Uterus (tissue), 4 donors: ENCODE measurements around the gene UCKL1. TPM values are rescaled to one million over a fixed set of nuclear protein-coding genes. Genes with fewer than 3 reads are reported as not detected.

Source experiments
- DNase-seq, 2 donors: peaks; one replicate each; pipeline ENCODE4 v3.0.0-alpha.2; 2019 to 2020
- H3K27ac ChIP-seq, 2 donors: fragments of 200-600 bp; sonication (generic); 1 replicate in 1 of 2; 2 replicates in 1 of 2; pipeline ENCODE4 v1.5.1; 2016 to 2018
- H3K27me3 ChIP-seq, 2 donors: fragments of 200-600 bp; sonication (generic); one replicate each; pipeline ENCODE4 v1.5.1; 2018 to 2019; ENCODE audit warnings: control low read depth in 1 of 2
- H3K36me3 ChIP-seq, 2 donors: fragments of 200-600 bp; sonication (generic); one replicate each; pipeline ENCODE4 v1.5.1; 2019; ENCODE audit warnings: control low read depth in 1 of 2
- H3K4me1 ChIP-seq, 2 donors: fragments of 200-600 bp; sonication (generic); one replicate each; pipeline ENCODE4 v1.5.1; 2018 to 2019; ENCODE audit warnings: control low read depth in 1 of 2
- H3K4me3 ChIP-seq, 2 donors: fragments of 200-600 bp; sonication (generic); 1 replicate in 1 of 2; 2 replicates in 1 of 2; pipeline ENCODE4 v1.5.1; 2018 to 2019; ENCODE audit warnings: mild to moderate bottlenecking in 1 of 2
- H3K9me3 ChIP-seq, 2 donors: fragments of 200-600 bp; sonication (generic); one replicate each; pipeline ENCODE4 v1.5.1; 2019; ENCODE audit warnings: control low read depth in 1 of 2
- POLR2A ChIP-seq, 2 donors: fragments of 450-650 bp; IDR thresholded peaks; one replicate each; pipeline ENCODE4 v1.6.1; 2016; ENCODE audit warnings: antibody characterized with exemption in 2 of 2, mild to moderate bottlenecking in 1 of 2, moderate library complexity in 1 of 2
- intact Hi-C: fragments of 100-400 bp; cut with DNase I; formaldehyde crosslinking; loops from one replicate; pipeline ENCODE4 v1.15.1; 2023; ENCODE audit warnings: low total_unique reads
- total RNA-seq, 4 donors: library from RNA; depleted of rRNA in 3 of 4; stranded (reverse); fragments of >200 nt in 3 of 4; gene quantifications; one replicate each; pipeline versions ENCODE4 v1.1.0 to v1.2.4, GENCODE V29; 2014 to 2023
- TF ChIP-seq, protein P1 (sequence below), 4 experiments: fragments of 200-600 bp in 2 of 4; fragments of 450-650 bp in 2 of 4; sonication (generic) in 2 of 4; IDR thresholded peaks; one replicate each; pipeline ENCODE4 v1.5.1; 2016 to 2019; ENCODE audit warnings: antibody characterized with exemption in 4 of 4, mild to moderate bottlenecking in 2 of 4, moderate library complexity in 1 of 4
- donor health status: DM: yes; HTN: yes; CAD: no.

UCKL1 gene
- total RNA-seq, 4 donors from 2014 or later, result 21.8 to 64.6 (median 23.5) TPM

DNA sequence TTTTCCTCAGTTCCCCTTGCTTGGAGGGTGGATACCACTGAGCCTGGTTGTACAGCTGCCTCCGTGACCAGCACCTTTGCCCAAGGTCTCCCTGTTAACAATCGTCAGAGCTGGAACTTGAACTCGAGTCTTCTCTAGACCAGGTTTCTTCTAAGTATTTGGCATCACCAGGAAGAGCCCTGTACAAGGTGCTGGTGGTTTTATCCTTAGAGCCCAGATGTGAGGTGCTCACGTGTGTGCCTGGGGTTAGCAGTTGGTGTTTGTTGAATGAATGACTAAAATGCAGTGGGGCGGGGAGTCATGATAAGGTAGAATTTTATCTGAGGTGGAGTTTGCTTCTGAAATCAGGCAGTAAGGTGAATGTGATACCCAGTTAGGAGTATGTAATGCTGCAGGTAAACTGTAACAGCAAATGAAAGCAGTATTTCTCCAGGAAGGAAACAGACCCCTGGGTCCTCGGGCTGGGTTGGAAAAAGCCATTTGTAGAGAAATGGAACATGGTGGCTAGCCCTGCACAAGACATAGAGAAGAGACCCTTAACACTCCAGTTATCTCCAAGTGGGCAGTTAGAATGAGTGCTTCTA lies 58.1 kb downstream of the UCKL1 start:
- no peaks in the 10 kb centered on the region for H3K36me3 ChIP-seq
- H3K4me3 ChIP-seq, result no peak overlapping the region
- H3K27ac ChIP-seq, result no peak overlapping the region
- no peak for DNase-seq
- no peaks in the 10 kb centered on the region for H3K27me3 ChIP-seq
- intact Hi-C loops, result no loop called here
- H3K9me3 ChIP-seq, result no peaks in the 10 kb centered on the region
- H3K4me1 ChIP-seq, result peaks cover 0 to 16% of the 10 kb centered on the region in 2 donors
- TF ChIP-seq, protein P1, sequence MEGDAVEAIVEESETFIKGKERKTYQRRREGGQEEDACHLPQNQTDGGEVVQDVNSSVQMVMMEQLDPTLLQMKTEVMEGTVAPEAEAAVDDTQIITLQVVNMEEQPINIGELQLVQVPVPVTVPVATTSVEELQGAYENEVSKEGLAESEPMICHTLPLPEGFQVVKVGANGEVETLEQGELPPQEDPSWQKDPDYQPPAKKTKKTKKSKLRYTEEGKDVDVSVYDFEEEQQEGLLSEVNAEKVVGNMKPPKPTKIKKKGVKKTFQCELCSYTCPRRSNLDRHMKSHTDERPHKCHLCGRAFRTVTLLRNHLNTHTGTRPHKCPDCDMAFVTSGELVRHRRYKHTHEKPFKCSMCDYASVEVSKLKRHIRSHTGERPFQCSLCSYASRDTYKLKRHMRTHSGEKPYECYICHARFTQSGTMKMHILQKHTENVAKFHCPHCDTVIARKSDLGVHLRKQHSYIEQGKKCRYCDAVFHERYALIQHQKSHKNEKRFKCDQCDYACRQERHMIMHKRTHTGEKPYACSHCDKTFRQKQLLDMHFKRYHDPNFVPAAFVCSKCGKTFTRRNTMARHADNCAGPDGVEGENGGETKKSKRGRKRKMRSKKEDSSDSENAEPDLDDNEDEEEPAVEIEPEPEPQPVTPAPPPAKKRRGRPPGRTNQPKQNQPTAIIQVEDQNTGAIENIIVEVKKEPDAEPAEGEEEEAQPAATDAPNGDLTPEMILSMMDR (IDR thresholded peaks at IDR 0.05), result no peak
- TF ChIP-seq POLR2A (IDR thresholded peaks at IDR 0.05), result no peak

DNA sequence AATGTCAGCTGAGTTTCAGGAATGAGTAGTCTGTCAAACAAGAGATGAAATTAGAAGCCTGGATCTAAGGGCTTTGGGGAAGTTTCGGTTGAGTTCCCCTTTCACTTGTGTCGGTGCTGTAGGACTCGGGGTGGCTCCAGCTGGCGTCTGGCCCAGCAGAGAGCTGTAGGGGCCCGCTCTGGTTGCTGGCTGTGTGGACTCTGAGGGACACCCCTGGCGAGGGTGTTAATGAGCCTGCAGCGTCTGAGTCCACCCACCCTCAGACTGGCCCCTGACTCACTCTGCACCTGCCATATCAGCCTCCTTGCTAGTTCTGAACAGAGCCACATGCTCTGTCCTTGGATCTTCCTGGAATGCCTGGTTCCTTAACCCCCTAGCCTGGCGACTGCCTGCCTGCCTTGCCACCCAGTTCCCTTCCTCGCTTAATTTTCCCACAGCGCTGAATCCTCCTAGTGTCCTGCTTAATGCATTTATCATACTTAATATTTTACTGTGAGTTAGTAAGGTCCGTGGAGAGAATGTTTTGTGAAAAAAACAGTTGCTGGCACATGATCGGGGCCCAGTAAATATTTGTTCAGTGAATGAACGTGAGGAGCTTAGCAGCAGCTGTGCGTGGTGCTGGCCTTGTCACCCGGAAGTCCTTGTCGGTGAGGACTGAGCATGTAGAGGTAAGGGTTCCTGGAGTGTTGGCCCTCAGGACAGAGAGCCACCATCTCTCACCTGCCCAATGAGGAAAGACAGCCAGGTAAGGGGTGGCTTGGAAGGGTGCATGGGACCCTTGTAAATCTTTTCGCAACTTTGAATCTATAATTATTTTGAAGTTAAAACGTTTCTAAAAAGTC lies 59.7 kb downstream of the UCKL1 start:
- no peak for TF ChIP-seq POLR2A (IDR thresholded peaks at IDR 0.05)
- TF ChIP-seq, protein P1 (IDR thresholded peaks at IDR 0.05), result no peak
- Histone ChIP-seq H3K4me1 (peaks cover 0 to 16% of the 10 kb centered on the region in 2 donors), H3K27me3 (no peaks in the 10 kb centered on the region), H3K27ac (peak overlapping the region; percentile 64 to 65), H3K9me3 (no peaks in the 10 kb centered on the region), H3K4me3 (peak overlapping the region; percentile 41 to 60), H3K36me3 (no peaks in the 10 kb centered on the region)
- DNase-seq, result no peak
- intact Hi-C loops, result no loop called here

DNA sequence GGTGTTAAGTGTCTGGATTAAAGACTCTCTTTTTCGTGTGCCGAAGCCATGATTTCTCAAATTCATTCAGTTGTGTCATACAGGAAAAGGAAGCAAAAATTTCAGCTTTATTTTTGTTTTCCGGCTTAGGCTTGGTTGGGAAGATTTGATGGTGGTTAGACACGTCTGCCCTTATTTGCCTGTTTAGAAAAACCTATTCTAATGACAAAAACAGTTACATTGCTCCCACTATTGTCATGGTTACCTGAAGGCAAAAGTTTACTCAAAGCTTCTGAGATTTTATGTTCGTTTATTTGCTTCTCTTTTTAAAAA lies 60.3 kb downstream of the UCKL1 start:
- peak overlapping the region; percentile 41 to 60 for H3K4me3 ChIP-seq
- no peaks in the 10 kb centered on the region for H3K27me3 ChIP-seq
- no peak for TF ChIP-seq POLR2A (IDR thresholded peaks at IDR 0.05)
- TF ChIP-seq, protein P1 (IDR thresholded peaks at IDR 0.05), result no peak
- H3K9me3 ChIP-seq, result no peaks in the 10 kb centered on the region
- intact Hi-C loops, result no loop called here
- peaks cover 0 to 16% of the 10 kb centered on the region in 2 donors for H3K4me1 ChIP-seq
- H3K36me3 ChIP-seq, result no peaks in the 10 kb centered on the region
- peak overlapping the region; percentile 64 to 65 for H3K27ac ChIP-seq
- DNase-seq, result no peak

DNA sequence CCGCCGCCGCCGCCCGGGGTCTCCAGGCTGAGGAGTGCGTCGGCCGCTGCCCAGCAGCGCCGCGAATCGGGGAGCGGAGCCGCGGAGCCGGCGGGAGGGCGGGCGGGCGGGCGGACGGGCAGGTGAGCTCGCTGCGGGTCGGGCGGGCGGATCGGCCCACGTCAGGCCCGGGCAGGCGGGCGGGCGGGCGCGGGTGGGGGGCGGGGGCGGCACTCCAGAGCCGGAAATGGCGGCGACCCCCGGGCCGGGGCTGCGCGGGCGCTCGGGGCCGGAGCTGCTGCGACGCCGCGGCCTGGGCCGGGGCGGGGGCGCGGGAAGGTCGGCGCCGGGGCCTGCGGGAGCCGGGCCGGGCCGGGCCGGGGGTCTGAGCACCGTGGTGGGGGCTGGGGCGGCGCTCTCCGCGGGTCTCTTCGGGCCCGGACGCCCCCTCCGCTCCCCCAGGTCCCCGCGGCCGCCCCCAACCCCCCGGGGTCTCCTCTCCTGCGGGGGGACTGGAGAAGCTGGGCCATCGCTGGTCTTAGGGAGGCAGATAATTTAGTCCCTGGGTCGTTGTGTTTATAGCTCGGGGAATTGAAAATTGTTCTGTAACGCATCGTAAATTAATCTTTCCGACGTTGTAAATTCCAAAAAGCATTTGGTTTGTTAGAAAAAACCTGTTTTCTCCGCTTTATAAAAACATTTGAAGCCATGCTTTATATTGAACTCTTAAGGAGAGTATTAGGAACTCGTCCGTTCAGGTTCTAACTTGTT lies 60.8 kb downstream of the UCKL1 start:
- peaks cover 0 to 16% of the 10 kb centered on the region in 2 donors for H3K4me1 ChIP-seq
- TF ChIP-seq POLR2A (IDR thresholded peaks at IDR 0.05), result no peak
- TF ChIP-seq, protein P1 (IDR thresholded peaks at IDR 0.05), result no peak
- peak overlapping the region; percentile 64 to 65 for H3K27ac ChIP-seq
- no peaks in the 10 kb centered on the region for H3K36me3 ChIP-seq
- intact Hi-C loops, result no loop called here
- no peaks in the 10 kb centered on the region for H3K27me3 ChIP-seq
- DNase-seq, result no peak
- H3K4me3 ChIP-seq, result peak overlapping the region; percentile 41 to 60
- no peaks in the 10 kb centered on the region for H3K9me3 ChIP-seq
